Left renal cortex interstitium (tissue), 4 donors: ENCODE results near the gene DNAJC3. TPM values are rescaled to one million over a fixed set of nuclear protein-coding genes. Genes with fewer than 3 reads are reported as not detected.
"Not testable (repeated sequence)": the region's sequence is repeated elsewhere in the genome, so short reads cannot be mapped to it uniquely, and the experiment has no call there.

ENCODE experiments used
- DNase-seq, 4 donors: peaks; one replicate each; pipeline ENCODE4 v3.0.0-alpha.2; 2013; ENCODE audit warnings: low read depth in 4 of 4, low spot score in 2 of 4, missing footprints in 1 of 4
- polyA plus RNA-seq, 4 donors: library from polyadenylated mRNA; unstranded; fragments of 120-200 nt; gene quantifications; one replicate each; pipeline ENCODE4 v1.2.1, GENCODE V29; 2013; ENCODE audit not compliant: insufficient read length in 4 of 4

Gene DNAJC3
- polyA plus RNA-seq, 4 donors, result 32.7 to 45.2 (median 39.8) TPM

- not testable (repeated sequence) for DNase-seq
Measured at GRCh38 chr13:95667235-95667634, 9.7 kb upstream of the DNAJC3 start.

DNA sequence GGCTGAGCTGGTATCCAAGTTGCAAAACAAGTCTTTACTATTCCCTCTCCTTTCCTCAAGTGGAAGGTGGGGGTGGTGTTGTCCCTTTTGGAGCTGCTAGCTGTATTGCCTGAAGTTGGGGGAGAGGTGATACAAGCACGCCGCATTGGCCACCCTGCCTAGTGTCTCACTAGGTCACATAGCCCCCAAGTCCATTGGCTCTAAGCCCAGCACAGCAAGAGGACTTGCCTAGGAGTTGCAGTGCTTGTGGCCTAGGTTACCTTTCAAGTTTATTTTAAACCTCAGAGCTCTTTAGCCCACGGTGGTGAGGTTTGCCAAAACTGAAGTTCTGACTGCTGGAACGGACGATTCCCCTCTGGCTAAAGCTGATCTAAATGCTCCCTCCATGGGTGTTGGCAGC, 5.3 kb upstream of the DNAJC3 start:
- no peak for DNase-seq

DNA sequence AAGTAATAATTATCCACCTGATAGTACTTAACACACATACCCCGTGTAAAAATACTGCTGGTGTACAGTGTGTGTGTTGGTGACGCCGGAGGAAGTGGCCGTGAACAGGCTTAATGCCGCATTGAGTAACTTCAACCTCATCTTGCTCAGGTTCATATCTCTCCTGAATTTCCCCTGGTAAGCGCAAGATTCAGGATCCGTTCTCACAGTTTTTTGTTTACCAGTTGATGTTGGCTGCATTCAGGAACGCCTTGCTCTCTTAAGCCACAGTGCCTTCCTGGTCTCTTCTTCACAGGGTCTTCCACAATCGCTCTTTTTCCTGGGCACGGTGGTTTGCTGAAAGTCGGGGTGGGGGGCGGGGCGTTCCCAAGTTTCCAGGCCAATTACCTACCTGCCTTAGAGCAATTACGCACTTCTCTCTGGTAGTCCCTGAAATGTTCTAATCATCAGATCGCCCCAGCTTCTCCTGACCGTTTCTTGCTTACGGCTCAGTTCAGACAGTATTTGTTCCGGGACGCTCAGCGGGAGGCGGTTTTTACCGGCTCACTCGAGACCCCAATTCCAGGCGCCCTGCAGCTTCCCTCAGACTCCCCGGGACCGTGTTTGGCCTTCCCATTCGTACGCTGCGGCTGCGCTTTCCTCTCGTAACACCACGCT, 706 bp upstream of the DNAJC3 start:
- DNase-seq, result peak; percentile 36 to 78 (median 48)

DNA sequence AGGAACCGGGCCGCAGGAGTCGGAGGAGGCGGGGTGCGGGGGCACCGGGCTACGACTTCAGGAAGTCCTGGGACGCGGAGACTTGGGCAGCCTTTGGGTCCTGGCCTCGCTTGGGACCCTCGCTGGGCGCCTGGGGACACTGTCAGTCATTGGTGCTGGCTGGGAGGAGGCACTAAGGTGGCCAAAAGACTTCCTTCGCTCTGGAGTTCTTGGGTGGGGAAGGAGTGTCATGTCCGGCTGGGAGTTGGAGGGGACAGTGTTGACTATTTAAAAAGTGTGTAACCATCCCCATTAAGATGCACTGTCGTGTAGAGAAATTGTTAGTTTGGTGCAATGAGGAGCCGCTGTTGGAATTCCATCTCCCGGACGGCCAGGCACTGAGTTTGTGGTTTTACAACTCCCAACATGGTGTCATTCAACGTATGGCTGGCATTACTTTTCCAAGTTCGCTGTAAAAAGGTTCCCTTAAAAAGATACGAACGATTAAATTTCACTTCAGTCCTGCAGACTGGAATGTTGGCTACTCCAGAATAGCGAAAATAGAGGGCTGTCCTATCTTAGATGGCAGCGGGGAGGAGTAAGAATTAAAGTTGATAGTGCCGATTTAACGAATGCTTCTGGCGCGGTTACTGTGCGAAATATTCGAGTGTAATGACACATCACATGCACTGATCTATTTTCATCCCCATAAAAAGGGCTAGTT, 776 bp downstream of the DNAJC3 start:
- DNase-seq, result peak in 2 of 4 donors; percentile 15 to 47

DNA sequence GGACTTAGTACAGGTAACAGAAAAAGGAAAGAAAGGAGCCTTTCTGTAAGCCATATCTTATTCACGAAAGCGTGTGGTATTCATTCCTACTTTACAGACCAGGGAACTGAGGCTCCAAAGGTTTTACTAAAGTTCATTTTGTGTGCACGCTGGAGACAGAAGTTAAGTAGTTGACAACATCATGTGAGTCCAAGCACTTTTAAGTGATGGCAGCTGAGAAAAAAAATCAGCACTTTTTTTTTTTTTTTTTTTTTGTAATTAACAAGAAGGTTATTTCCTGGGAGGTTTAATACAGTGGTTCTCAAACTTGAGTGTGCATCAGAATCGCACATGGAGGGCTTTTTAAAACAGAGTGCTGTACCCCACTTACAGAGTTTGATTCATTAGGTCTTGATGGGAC, 2.0 kb downstream of the DNAJC3 start:
- no peak for DNase-seq

DNA sequence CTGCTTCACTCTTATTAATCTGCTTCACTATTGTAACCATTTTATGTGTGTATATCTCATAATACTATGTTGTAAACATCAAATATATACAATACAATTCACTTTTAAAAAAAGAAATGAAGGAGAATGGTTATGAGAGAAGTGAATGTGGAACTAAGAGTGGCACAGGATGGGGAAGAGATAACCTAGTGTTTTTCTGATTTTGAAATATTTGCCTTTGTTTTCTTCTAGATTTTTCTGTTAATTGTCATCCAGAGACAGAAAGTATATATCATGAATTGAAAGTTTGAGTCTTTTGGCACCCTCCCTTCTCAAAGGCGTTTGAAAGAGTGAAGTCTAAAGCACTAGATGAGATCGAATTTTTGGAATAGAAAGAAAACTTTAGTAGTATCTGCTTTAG, 2.8 kb downstream of the DNAJC3 start:
- no peak for DNase-seq

DNA sequence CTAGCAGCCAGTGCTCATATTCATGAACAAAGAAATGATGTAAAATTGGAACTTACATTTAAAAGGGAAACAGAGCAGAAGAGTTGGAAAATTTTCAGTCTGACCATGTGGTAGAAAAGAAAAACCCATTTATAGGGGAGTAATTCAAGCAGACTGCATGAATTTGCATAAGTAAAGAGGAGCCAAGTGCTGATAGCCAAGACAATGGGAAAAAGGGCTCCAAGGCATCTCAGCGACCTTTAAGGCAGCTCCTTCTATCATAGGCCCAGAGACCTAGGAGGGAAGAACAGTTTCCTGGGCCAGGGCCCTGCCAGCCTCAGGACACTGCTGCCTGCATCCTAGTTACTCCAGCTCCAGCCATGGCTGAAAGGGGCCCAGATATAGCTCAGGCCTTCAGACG, 7.5 kb downstream of the DNAJC3 start:
- DNase-seq, result no peak

- DNase-seq, result not testable (repeated sequence)
Measured at GRCh38 chr13:95684960-95685359, 8.0 kb downstream of the DNAJC3 start.

GRCh38 chr13:95689582-95689926, 12.6 kb downstream of the DNAJC3 start:
- no peak for DNase-seq

DNA sequence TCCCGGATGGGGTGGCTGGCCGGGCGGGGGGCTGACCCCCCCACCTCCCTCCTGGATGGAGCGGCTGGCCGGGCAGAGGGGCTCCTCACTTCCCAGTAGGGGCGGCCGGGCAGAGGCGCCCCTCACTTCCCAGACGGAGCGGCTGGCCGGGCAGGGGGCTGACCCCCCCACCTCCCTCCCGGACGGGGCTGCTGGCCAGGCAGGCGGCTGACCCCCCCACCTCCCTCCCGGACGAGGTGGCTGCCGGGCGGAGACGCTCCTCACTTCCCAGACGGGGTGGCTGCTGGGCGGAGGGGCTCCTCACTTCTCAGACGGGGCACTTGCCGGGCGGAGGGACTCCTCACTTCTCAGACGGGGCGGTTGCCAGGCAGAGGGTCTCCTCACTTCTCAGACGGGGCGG, 14.0 kb downstream of the DNAJC3 start:
- not testable (repeated sequence) for DNase-seq

GRCh38 chr13:95697052-95697680, 20.2 kb downstream of the DNAJC3 start:
- no peak for DNase-seq

- DNase-seq, result no peak
Measured at GRCh38 chr13:95698047-95698749, 21.3 kb downstream of the DNAJC3 start.

DNA sequence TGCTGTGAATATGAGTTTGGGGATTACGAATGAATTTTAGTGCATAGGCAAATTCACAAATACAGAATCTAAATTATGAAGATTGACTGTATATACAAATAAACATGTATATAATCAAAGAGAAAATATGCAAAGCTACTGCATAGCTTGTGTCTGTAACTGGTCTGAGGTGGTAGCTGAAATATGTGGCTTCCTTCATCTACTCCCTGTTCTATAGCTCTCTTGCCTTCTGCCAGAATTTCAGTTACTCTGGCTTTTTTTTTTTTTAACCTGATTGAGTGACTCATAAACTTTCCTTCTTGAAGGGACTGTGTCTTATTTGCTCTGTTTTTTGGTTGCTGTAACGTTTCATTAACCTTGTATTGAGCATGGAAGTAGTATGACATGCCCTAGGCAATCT, 26.6 kb downstream of the DNAJC3 start:
- DNase-seq, result no peak

DNA sequence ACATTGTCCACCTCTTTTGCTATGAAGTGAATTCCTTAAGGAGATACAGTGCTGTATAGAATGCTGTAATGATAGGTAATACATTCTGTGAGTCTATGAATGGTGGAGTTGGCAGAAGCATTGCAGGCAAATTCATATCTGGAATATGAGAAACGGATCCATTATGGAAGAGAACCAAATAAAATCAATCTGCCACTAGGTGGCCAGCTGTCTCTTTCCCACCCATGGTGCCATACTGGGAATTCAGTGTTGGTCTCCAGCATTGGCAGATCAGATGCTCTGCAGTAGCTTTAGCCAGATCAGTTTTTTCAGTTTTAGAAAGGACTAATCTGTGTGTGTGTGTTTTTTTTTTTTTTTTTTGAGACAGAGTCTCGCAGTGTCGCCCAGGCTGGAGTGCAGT, 27.6 kb downstream of the DNAJC3 start:
- no peak for DNase-seq

DNA sequence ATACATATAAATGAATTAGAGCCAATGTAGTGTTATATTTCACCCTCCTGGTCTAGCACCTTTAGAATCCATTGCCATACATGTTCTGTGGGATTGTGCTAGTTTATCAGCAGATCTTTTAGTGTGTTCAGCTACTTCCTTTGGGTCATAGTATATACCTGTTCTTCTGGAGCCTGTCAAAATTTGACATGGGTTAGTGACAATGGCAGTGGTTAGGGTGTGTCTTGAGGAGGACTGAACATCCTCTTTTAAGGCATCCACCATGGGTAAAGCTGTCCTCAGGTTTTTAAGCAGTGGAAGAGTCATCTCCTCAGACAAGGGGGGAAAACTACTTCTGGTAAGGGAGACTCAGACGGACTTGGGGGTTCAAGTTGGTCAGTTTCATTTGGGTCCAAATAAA, 29.4 kb downstream of the DNAJC3 start:
- DNase-seq, result no peak

DNA sequence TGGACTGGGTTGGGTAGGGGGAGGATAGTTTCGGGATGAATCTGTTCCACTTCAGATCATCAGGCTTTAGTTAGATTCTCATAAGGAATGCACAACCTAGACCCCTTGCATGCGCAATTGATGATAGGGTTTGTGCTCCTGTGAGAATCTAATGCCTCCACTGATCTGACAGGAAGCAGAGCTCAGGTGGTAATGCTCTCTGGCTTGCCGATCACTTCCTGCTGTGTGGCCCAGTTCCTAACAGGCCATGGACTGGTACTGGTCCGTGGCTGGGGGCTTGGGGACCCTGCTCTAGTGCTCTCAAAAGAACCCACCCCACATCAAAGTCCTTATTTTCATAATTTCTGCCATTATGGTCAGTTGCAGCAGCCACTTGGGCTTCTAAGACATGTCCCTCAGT, 30.1 kb downstream of the DNAJC3 start:
- no peak for DNase-seq

GRCh38 chr13:95707442-95708390, 30.8 kb downstream of the DNAJC3 start:
- no peak for DNase-seq

GRCh38 chr13:95708391-95708774, 31.4 kb downstream of the DNAJC3 start:
- no peak for DNase-seq

DNA sequence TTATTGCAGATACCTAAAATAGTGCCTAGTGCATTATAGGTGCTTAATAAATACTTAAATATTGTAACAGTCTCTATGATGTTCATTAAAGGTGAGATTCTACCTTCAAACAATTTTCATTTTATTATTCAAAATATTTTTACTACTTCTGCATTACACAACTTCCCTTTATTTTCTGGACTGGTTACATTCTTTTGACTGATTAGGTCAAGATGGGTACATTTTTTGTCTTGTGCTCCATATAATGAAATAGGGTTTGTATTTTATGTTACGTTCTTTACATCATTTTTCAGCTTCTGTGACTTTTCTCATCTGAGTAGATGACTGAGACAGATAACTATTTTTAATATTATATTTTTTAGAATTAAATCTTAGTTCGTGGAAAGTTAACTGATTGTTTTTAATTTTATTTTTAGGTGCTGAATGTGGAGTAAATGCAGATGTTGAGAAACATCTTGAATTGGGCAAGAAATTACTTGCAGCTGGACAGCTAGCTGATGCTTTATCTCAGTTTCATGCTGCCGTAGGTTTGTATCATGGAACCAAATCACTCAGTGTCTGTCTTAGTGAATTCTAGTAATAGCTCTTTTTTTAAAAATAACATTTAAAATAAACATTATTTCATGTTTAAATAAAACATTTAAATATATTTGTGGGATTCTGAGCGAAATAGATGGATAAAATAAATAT, 32.0 kb downstream of the DNAJC3 start:
- no peak for DNase-seq

- no peak for DNase-seq
Measured at GRCh38 chr13:95710313-95710712, 33.4 kb downstream of the DNAJC3 start.
